Ishikawa (cell line): Measurements from ENCODE around the gene KBTBD4.

Experiments
- CEBPB ChIP-seq: IDR thresholded peaks from 2 replicates; pipeline ENCODE4 v1.6.1; 2012
- CREB1 ChIP-seq: IDR thresholded peaks from 2 replicates; pipeline ENCODE4 v1.6.1; 2012; ENCODE audit warnings: low read depth
- EGR1 ChIP-seq: IDR thresholded peaks from 2 replicates; pipeline ENCODE4 v1.6.1; 2012
- EP300 ChIP-seq: IDR thresholded peaks from 2 replicates; pipeline ENCODE4 v1.6.1; 2012; ENCODE audit warnings: borderline replicate concordance
- FOXM1 ChIP-seq: IDR thresholded peaks from 2 replicates; pipeline ENCODE4 v1.6.1; 2012; ENCODE audit warnings: low read depth, borderline replicate concordance
- NFIC ChIP-seq: IDR thresholded peaks from 2 replicates; pipeline ENCODE4 v1.6.1; 2012
- RAD21 ChIP-seq: IDR thresholded peaks from 2 replicates; pipeline ENCODE4 v1.6.1; 2012; ENCODE audit warnings: low read depth
- TAF1 ChIP-seq: IDR thresholded peaks from 2 replicates; pipeline ENCODE4 v1.6.1; 2012; ENCODE audit warnings: low read depth, mild to moderate bottlenecking
- TCF12 ChIP-seq: IDR thresholded peaks from 2 replicates; pipeline ENCODE4 v1.6.1; 2012; ENCODE audit warnings: low read depth
- TEAD4 ChIP-seq: IDR thresholded peaks from 2 replicates; pipeline ENCODE4 v1.6.1; 2012
- YY1 ChIP-seq: IDR thresholded peaks from 2 replicates; pipeline ENCODE4 v1.6.1; 2012; ENCODE audit warnings: low read depth
- ZBTB7A ChIP-seq: IDR thresholded peaks from 2 replicates; pipeline ENCODE4 v1.6.1; 2012; ENCODE audit warnings: low read depth
- TF ChIP-seq, protein P1 (sequence below): IDR thresholded peaks from 2 replicates; pipeline ENCODE4 v1.6.1; 2012; ENCODE audit warnings: low read depth, mild to moderate bottlenecking
- TF ChIP-seq, protein P2 (sequence below): IDR thresholded peaks from 2 replicates; pipeline ENCODE4 v1.6.1; 2012
- TF ChIP-seq, protein P3 (sequence below): IDR thresholded peaks from 2 replicates; pipeline ENCODE4 v1.6.1; 2012

KBTBD4 gene

DNA sequence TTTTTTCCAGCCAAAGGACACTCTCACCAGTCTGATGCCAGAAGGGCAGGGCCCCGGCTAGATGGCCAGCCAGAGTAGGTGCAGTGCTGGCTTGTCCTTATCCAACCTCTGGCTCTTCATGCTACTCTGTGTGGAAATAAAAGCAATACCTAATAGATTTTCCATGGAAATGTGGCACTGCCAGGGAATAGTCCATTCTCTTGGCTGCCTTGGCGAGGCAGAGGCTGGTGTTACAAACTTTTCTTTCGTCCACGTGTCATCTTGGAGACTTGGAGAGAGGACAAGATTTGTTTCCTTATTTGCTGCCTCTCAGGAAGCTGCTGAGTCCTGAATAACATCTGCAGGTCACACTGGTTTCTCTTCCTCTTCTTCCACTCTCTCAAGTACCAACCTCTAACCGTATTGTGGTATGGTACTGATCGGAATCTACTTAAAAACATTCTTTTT, 32.6 kb upstream of the KBTBD4 start:
- TF ChIP-seq CEBPB (no peak), NFIC (no peak), EP300 (no peak), TCF12 (no peak), FOXM1 (no peak), EGR1 (no peak), TAF1 (no peak), CREB1 (no peak), YY1 (no peak)
- TF ChIP-seq, protein P1, sequence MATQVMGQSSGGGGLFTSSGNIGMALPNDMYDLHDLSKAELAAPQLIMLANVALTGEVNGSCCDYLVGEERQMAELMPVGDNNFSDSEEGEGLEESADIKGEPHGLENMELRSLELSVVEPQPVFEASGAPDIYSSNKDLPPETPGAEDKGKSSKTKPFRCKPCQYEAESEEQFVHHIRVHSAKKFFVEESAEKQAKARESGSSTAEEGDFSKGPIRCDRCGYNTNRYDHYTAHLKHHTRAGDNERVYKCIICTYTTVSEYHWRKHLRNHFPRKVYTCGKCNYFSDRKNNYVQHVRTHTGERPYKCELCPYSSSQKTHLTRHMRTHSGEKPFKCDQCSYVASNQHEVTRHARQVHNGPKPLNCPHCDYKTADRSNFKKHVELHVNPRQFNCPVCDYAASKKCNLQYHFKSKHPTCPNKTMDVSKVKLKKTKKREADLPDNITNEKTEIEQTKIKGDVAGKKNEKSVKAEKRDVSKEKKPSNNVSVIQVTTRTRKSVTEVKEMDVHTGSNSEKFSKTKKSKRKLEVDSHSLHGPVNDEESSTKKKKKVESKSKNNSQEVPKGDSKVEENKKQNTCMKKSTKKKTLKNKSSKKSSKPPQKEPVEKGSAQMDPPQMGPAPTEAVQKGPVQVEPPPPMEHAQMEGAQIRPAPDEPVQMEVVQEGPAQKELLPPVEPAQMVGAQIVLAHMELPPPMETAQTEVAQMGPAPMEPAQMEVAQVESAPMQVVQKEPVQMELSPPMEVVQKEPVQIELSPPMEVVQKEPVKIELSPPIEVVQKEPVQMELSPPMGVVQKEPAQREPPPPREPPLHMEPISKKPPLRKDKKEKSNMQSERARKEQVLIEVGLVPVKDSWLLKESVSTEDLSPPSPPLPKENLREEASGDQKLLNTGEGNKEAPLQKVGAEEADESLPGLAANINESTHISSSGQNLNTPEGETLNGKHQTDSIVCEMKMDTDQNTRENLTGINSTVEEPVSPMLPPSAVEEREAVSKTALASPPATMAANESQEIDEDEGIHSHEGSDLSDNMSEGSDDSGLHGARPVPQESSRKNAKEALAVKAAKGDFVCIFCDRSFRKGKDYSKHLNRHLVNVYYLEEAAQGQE, result no peak
- TF ChIP-seq, protein P2, sequence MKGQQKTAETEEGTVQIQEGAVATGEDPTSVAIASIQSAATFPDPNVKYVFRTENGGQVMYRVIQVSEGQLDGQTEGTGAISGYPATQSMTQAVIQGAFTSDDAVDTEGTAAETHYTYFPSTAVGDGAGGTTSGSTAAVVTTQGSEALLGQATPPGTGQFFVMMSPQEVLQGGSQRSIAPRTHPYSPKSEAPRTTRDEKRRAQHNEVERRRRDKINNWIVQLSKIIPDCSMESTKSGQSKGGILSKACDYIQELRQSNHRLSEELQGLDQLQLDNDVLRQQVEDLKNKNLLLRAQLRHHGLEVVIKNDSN, result no peak
- TF ChIP-seq, protein P3, sequence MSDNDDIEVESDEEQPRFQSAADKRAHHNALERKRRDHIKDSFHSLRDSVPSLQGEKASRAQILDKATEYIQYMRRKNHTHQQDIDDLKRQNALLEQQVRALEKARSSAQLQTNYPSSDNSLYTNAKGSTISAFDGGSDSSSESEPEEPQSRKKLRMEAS, result no peak

DNA sequence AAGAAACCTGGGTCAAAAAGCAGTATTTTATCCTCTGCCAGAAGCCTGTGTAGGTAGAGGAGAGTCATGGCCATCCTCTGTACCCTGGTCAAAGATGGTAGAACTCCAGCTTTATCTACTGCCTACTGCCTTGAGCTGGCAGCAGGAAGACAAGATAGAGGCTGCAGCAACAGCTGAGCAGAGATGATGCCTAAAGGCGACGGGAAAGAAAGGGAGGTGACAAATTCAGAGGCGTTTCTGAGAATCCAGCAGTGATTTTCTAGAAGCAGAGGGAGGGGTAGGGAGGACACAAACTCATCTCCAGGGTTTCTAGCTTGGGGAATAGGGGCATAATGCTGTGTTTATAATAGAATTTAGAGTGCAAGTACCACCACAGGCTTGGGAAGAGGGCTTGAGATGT, 30.9 kb upstream of the KBTBD4 start:
- TF ChIP-seq, protein P2, result no peak
- TF ChIP-seq, protein P1, result no peak
- TF ChIP-seq TAF1, result no peak
- TF ChIP-seq, protein P3, result no peak
- TF ChIP-seq NFIC, result no peak
- no peak for TF ChIP-seq ZBTB7A
- no peak for TF ChIP-seq CEBPB
- TF ChIP-seq EGR1, result no peak
- TF ChIP-seq YY1, result no peak
- no peak for TF ChIP-seq EP300
- no peak for TF ChIP-seq TEAD4
- TF ChIP-seq TCF12, result no peak
- TF ChIP-seq RAD21, result no peak
- TF ChIP-seq CREB1, result no peak
- TF ChIP-seq FOXM1, result no peak

DNA sequence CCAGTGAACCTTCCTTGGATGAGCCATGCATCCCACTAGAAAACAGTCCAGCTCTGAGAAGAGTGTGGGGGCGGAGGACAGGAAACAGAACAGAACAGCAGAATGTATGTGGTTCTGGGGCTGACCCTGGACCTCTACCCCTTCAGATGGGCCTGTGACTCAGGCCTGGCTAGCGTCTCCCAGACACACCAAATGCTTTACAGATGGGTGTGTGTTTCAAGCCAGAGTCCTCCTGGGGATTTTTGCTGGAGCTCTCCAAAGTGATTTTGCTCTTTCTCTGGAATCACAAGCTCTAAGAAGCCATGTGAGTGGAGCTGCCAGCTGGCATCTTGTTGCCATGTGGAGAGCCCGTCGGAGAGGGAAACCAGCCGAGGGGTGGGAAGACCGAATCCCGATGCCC, 28.6 kb upstream of the KBTBD4 start:
- TF ChIP-seq RAD21 (no peak), TAF1 (no peak), NFIC (no peak)
- TF ChIP-seq, protein P2, result no peak
- TF ChIP-seq, protein P1, result no peak

DNA sequence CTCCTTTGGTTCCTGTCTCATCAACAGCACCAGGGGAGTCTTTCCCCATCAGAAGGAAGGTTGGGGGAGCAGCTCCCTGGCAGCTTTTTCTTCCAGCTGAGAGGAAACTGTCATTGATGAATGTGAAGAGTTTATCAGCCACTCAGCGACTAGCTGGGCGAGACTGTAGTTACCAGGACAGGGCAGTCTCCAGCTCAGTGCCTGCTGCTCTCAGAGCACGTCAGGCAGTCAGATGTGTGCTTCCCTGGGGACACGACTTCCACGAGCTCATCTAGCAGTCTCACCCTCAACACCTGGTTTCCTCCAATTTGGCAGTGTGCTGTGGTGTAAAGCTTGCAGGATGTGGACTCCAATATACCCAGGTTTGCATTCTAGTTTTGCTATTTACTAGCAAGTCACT, 28.0 kb upstream of the KBTBD4 start:
- TF ChIP-seq ZBTB7A (no peak), TCF12 (no peak), YY1 (no peak), FOXM1 (no peak), TEAD4 (no peak), CEBPB (no peak), EGR1 (no peak), TAF1 (no peak), NFIC (no peak), CREB1 (no peak), RAD21 (no peak), EP300 (no peak)
- TF ChIP-seq, protein P2, result no peak
- TF ChIP-seq, protein P3, result no peak
- TF ChIP-seq, protein P1, result no peak
